ENCODE measurements around the gene ROPN1L.

GRCh38 chr5:10477943-10478342 is 36.3 kb downstream of the ROPN1L start:
- no peak for TF ChIP-seq ZSCAN5A (CRISPR knock-in tag; IDR thresholded peaks at IDR 0.05; ENCODE audit: borderline replicate concordance)
- TF ChIP-seq CEBPZ (IDR thresholded peaks at IDR 0.05; ENCODE audit: low read length) = no peak
- no peak for TF ChIP-seq UBTF (CRISPR knock-in tag; IDR thresholded peaks at IDR 0.05)
- no peak for TF ChIP-seq ZNF18 (CRISPR knock-in tag; IDR thresholded peaks at IDR 0.05; ENCODE audit: insufficient replicate concordance)
- TF ChIP-seq REST (IDR thresholded peaks at IDR 0.05; ENCODE audit: borderline replicate concordance in 1 of 2, low read depth in 1 of 2, low read length in 2 of 2) = no peak
- TF ChIP-seq ZNF362 (CRISPR knock-in tag; IDR thresholded peaks at IDR 0.05; ENCODE audit: borderline replicate concordance) = no peak
- TF ChIP-seq ZNF333 (CRISPR knock-in tag; IDR thresholded peaks at IDR 0.05; ENCODE audit: borderline replicate concordance) = no peak
